Measurements from ENCODE around the gene IL2RA.

DNA sequence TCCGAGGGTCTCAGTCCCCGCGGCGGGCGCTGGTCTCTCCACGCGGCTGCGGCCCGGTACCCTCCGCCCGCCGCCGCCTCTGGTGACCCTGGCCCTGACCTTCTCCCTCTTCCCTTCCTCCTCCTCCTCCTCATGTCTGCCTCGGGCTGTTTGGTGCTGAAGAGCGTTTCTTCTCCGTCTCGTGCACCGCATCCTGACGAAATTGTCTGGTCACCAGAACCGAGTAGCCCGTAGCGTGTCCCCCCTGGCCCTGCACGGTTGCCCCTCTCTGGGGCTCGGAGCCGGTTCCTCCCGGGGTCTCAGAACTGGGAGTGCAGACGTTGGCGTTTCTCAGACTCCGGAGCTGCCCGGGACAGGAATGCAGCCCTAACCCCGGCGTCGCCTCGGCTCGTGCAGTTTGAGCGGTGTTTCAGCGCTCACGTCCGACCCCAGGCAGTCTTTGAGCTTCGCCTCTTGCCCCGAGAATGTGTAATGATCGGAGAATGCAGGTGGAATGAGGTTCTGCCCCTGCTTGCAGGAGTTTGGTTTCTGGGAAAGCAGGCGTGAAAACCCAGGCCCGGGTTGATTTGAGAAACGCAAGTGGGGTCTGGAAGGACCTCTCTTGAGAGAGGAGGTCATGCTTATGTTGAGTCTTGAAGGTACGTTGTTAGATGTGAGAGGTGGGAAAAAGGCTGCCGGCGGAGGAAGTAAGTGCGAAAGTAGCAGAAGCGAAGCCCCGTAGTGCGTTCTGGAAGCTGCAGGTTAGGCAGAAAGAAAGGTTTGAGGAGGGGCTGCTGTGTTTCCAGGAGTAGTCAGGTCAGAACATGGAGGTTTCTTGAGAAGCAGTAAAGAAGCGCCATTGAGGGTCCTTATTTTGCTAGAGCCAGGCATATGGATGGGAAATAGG is 27.4 kb upstream of the IL2RA start:
- TF ChIP-seq, protein P1, sequence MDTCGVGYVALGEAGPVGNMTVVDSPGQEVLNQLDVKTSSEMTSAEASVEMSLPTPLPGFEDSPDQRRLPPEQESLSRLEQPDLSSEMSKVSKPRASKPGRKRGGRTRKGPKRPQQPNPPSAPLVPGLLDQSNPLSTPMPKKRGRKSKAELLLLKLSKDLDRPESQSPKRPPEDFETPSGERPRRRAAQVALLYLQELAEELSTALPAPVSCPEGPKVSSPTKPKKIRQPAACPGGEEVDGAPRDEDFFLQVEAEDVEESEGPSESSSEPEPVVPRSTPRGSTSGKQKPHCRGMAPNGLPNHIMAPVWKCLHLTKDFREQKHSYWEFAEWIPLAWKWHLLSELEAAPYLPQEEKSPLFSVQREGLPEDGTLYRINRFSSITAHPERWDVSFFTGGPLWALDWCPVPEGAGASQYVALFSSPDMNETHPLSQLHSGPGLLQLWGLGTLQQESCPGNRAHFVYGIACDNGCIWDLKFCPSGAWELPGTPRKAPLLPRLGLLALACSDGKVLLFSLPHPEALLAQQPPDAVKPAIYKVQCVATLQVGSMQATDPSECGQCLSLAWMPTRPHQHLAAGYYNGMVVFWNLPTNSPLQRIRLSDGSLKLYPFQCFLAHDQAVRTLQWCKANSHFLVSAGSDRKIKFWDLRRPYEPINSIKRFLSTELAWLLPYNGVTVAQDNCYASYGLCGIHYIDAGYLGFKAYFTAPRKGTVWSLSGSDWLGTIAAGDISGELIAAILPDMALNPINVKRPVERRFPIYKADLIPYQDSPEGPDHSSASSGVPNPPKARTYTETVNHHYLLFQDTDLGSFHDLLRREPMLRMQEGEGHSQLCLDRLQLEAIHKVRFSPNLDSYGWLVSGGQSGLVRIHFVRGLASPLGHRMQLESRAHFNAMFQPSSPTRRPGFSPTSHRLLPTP (IDR thresholded peaks at IDR 0.05; ENCODE audit: borderline replicate concordance, extremely low read depth, insufficient read length): no peak
- TF ChIP-seq HNRNPK (IDR thresholded peaks at IDR 0.05; ENCODE audit: low read depth, low read length, poor library complexity, severe bottlenecking) (no peak), CREM (IDR thresholded peaks at IDR 0.05; ENCODE audit: low read depth) (no peak), GABPA (tag; conservative IDR thresholded peaks at IDR 0.05; ENCODE audit: low read depth) (0 out of 2 replicates have a peak, but pooled peaks have one; percentile 17)
- TF ChIP-seq, protein P2, sequence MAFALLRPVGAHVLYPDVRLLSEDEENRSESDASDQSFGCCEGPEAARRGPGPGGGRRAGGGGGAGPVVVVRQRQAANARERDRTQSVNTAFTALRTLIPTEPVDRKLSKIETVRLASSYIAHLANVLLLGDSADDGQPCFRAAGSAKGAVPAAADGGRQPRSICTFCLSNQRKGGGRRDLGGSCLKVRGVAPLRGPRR (CRISPR knock-in tag; IDR thresholded peaks at IDR 0.05): no peak
- TF ChIP-seq, protein P3, sequence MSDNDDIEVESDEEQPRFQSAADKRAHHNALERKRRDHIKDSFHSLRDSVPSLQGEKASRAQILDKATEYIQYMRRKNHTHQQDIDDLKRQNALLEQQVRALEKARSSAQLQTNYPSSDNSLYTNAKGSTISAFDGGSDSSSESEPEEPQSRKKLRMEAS (CRISPR knock-in tag; IDR thresholded peaks at IDR 0.05): no peak
